Osteoblast (primary cell): Measurements from ENCODE around the gene PRSS33. TPM values are rescaled to one million over a fixed set of nuclear protein-coding genes. Genes with fewer than 3 reads are reported as not detected.
A peak's percentile ranks its signal among the peaks of the same experiment; 100 is the strongest.

ENCODE experiments used
- DNase-seq: peaks from one replicate; pipeline ENCODE4 v3.0.0; 2011; ENCODE audit warnings: low spot score, mixed read lengths; ENCODE audit not compliant: insufficient read length; ENCODE audit errors: missing footprints
- H2AFZ ChIP-seq: 2 replicates; pipeline ENCODE4 v1.6.0; 2011; ENCODE audit warnings: mild to moderate bottlenecking, low read length
- H3K27ac ChIP-seq: 2 replicates; pipeline ENCODE4 v1.5.1; 2011; ENCODE audit warnings: mild to moderate bottlenecking, low read depth, low read length, moderate library complexity
- H3K27me3 ChIP-seq: 2 replicates; pipeline ENCODE4 v1.6.0; 2012; ENCODE audit warnings: mild to moderate bottlenecking, control low read depth, inconsistent platforms, low read length, moderate library complexity; ENCODE audit not compliant: insufficient read depth
- H3K36me3 ChIP-seq: 2 replicates; pipeline ENCODE4 v1.5.1; 2011; ENCODE audit warnings: mild to moderate bottlenecking, low read length, control low read depth, moderate library complexity; ENCODE audit not compliant: insufficient read depth
- H3K4me1 ChIP-seq: 2 replicates; pipeline ENCODE4 v1.5.1; 2011; ENCODE audit warnings: mild to moderate bottlenecking, low read length, control low read depth, moderate library complexity; ENCODE audit not compliant: insufficient read depth
- H3K4me2 ChIP-seq: 2 replicates; pipeline ENCODE4 v1.6.0; 2011; ENCODE audit warnings: mild to moderate bottlenecking, low read length; ENCODE audit not compliant: insufficient read depth
- H3K4me3 ChIP-seq: fragments of 200-600 bp; sonication (generic); 3 replicates; pipeline ENCODE4 v1.5.1; 2012; ENCODE audit warnings: mild to moderate bottlenecking, low read length, inconsistent platforms; ENCODE audit not compliant: insufficient read depth
- H3K79me2 ChIP-seq: 2 replicates; pipeline ENCODE4 v1.6.0; 2012; ENCODE audit warnings: mild to moderate bottlenecking, low read length, control low read depth, inconsistent platforms; ENCODE audit not compliant: insufficient read depth
- H3K9me3 ChIP-seq: 2 replicates; pipeline ENCODE4 v1.5.1; 2011; ENCODE audit warnings: low read depth, low read length, control low read depth
- H4K20me1 ChIP-seq: 2 replicates; pipeline ENCODE4 v1.6.0; 2012; ENCODE audit warnings: mild to moderate bottlenecking, low read length, control low read depth; ENCODE audit not compliant: insufficient read depth
- CTCF ChIP-seq: IDR thresholded peaks from 2 replicates; pipeline ENCODE4 v1.5.1; 2011; ENCODE audit warnings: mild to moderate bottlenecking, low read depth, low read length, moderate library complexity; ENCODE audit errors: extremely low read depth
- total RNA-seq: library from RNA; depleted of rRNA; stranded (reverse); fragments of >200 nt; gene quantifications from 2 replicates; pipeline ENCODE4 v1.2.3, GENCODE V29; 2012

PRSS33 gene
- total RNA-seq, 1 donor: not detected

GRCh38 chr16:2742323-2743006 is 44.9 kb downstream of the PRSS33 start:
- Histone ChIP-seq H3K9me3 (no peaks in the 10 kb centered on the region), H3K27me3 (peaks cover 6% of the 10 kb centered on the region), H3K4me3 (no peak overlapping the region), H3K79me2 (no peaks in the 10 kb centered on the region), H3K4me2 (no peak overlapping the region), H2AFZ (no peak overlapping the region), H3K36me3 (no peaks in the 10 kb centered on the region), H4K20me1 (no peaks in the 10 kb centered on the region), H3K27ac (no peak overlapping the region), H3K4me1 (no peaks in the 10 kb centered on the region)
- peak; percentile 36 for DNase-seq
- TF ChIP-seq CTCF: no peak

- Histone ChIP-seq H3K9me3 (no peaks in the 10 kb centered on the region), H3K4me1 (no peaks in the 10 kb centered on the region), H3K27me3 (peaks cover 6% of the 10 kb centered on the region), H3K4me3 (no peak overlapping the region), H4K20me1 (no peaks in the 10 kb centered on the region), H3K4me2 (no peak overlapping the region), H2AFZ (no peak overlapping the region), H3K27ac (no peak overlapping the region), H3K79me2 (no peaks in the 10 kb centered on the region), H3K36me3 (no peaks in the 10 kb centered on the region)
- no peak for TF ChIP-seq CTCF
- no peak for DNase-seq
These were observed 46.2 kb downstream of the PRSS33 start for GRCh38 chr16:2741168-2741567.

- Histone ChIP-seq H3K4me3 (no peak overlapping the region), H3K79me2 (no peaks in the 10 kb centered on the region), H2AFZ (no peak overlapping the region), H3K4me2 (no peak overlapping the region), H3K27me3 (peaks cover 6% of the 10 kb centered on the region), H3K9me3 (no peaks in the 10 kb centered on the region), H3K4me1 (no peaks in the 10 kb centered on the region), H3K27ac (no peak overlapping the region), H3K36me3 (no peaks in the 10 kb centered on the region), H4K20me1 (no peaks in the 10 kb centered on the region)
- TF ChIP-seq CTCF: no peak
- DNase-seq: peak; percentile 63
These were observed 46.9 kb downstream of the PRSS33 start for GRCh38 chr16:2740476-2740875.

GRCh38 chr16:2739625-2740430 is 47.5 kb downstream of the PRSS33 start:
- Histone ChIP-seq H3K4me3 (no peak overlapping the region), H3K27me3 (peaks cover 10% of the 10 kb centered on the region), H3K27ac (no peak overlapping the region), H3K36me3 (no peaks in the 10 kb centered on the region), H2AFZ (no peak overlapping the region), H3K4me1 (no peaks in the 10 kb centered on the region), H3K79me2 (no peaks in the 10 kb centered on the region), H3K9me3 (no peaks in the 10 kb centered on the region), H3K4me2 (no peak overlapping the region), H4K20me1 (no peaks in the 10 kb centered on the region)
- no peak for TF ChIP-seq CTCF
- peak; percentile 62 for DNase-seq
